Calu3 (cell line): ENCODE data around the gene MAGI3. TPM values are rescaled to one million over a fixed set of nuclear protein-coding genes. Genes with fewer than 3 reads are reported as not detected.

Source experiments
- BruUV-seq: library from RNA; stranded (reverse); fragments of 400-500 nt; replicated peaks from 2 replicates; lab custom pipeline; 2021; lab: Mats Ljungman, UMichigan
- CTCF ChIA-PET: fragments of 300-600 bp; sonication (Branson Sonifier 250); formaldehyde crosslinking; loops from one replicate; lab custom pipeline; 2022; ENCODE audit warnings: antibody characterized with exemption; lab: Charles Lee
- DNase-seq: peaks from one replicate; pipeline ENCODE4 v3.0.0; 2022
- H3K27ac Mint-ChIP-seq: one replicate; pipeline ENCODE4 v1.8.0; 2022; ENCODE audit warnings: mixed read lengths; ENCODE audit not compliant: unreplicated experiment
- H3K27me3 Mint-ChIP-seq: one replicate; pipeline ENCODE4 v1.8.0; 2022; ENCODE audit warnings: mixed read lengths; ENCODE audit not compliant: unreplicated experiment
- H3K36me3 Mint-ChIP-seq: one replicate; pipeline ENCODE4 v1.8.0; 2022; ENCODE audit warnings: mild to moderate bottlenecking, moderate library complexity, mixed read lengths; ENCODE audit not compliant: insufficient read depth, unreplicated experiment
- H3K4me1 Mint-ChIP-seq: one replicate; pipeline ENCODE4 v1.8.0; 2022; ENCODE audit warnings: mild to moderate bottlenecking, low read depth, mixed read lengths; ENCODE audit not compliant: unreplicated experiment
- H3K4me3 Mint-ChIP-seq: one replicate; pipeline ENCODE4 v1.8.0; 2022; ENCODE audit warnings: mild to moderate bottlenecking, low read depth, moderate library complexity, mixed read lengths; ENCODE audit not compliant: unreplicated experiment
- H3K9me3 Mint-ChIP-seq: one replicate; pipeline ENCODE4 v1.8.0; 2022; ENCODE audit warnings: low read depth, mixed read lengths; ENCODE audit not compliant: unreplicated experiment
- CTCF ChIP-seq: fragments of 200-600 bp; IDR thresholded peaks from one replicate; pipeline ENCODE4 v1.8.0; 2022; ENCODE audit warnings: antibody characterized with exemption; ENCODE audit not compliant: unreplicated experiment
- intact Hi-C: fragments of 100-400 bp; cut with micrococcal nuclease; formaldehyde crosslinking; loops from one replicate; pipeline ENCODE4 v1.10.0; 2022; ENCODE audit not compliant: unreplicated experiment
- total RNA-seq: library from RNA; stranded (reverse); gene quantifications from 2 replicates; pipeline ENCODE4 v1.2.3, GENCODE V29; 2022

The MAGI3 gene
- total RNA-seq, 1 experiment from 2014 or later, result 14.2 TPM

GRCh38 chr1:113375878-113376277, 14.4 kb upstream of the MAGI3 start:
- no peak overlapping the region for H3K4me3 Mint-ChIP-seq
- BruUV-seq, result no TSS peak
- CTCF ChIA-PET, result no interaction called here
- no peak overlapping the region for H3K27ac Mint-ChIP-seq
- intact Hi-C loops, result no loop called here
- no peak for DNase-seq
- H3K4me1 Mint-ChIP-seq, result no peaks in the 10 kb centered on the region
- H3K9me3 Mint-ChIP-seq, result no peaks in the 10 kb centered on the region
- no peak for TF ChIP-seq CTCF
- no peaks in the 10 kb centered on the region for H3K36me3 Mint-ChIP-seq
- no peaks in the 10 kb centered on the region for H3K27me3 Mint-ChIP-seq

- H3K27me3 Mint-ChIP-seq, result no peaks in the 10 kb centered on the region
- no peak for TF ChIP-seq CTCF
- CTCF ChIA-PET, result no interaction called here
- no peaks in the 10 kb centered on the region for H3K4me1 Mint-ChIP-seq
- no peak for DNase-seq
- no peak overlapping the region for H3K27ac Mint-ChIP-seq
- no peaks in the 10 kb centered on the region for H3K36me3 Mint-ChIP-seq
- no peaks in the 10 kb centered on the region for H3K9me3 Mint-ChIP-seq
- intact Hi-C loops, result no loop called here
- H3K4me3 Mint-ChIP-seq, result no peak overlapping the region
- BruUV-seq, result no TSS peak
Observed at GRCh38 chr1:113380075-113380474, 10.2 kb upstream of the MAGI3 start.

GRCh38 chr1:113388017-113388620, 2.2 kb upstream of the MAGI3 start:
- H3K27ac Mint-ChIP-seq, result peak overlapping the region; percentile 93
- H3K4me1 Mint-ChIP-seq, result peaks cover 17% of the 10 kb centered on the region

GRCh38 chr1:113388621-113389358, 1.5 kb upstream of the MAGI3 start:
- peak; percentile 50 for DNase-seq
- TF ChIP-seq CTCF, result no peak
- Mint-ChIP-seq H3K36me3 (peaks cover 41% of the 10 kb centered on the region), H3K4me1 (peaks cover 17% of the 10 kb centered on the region), H3K27ac (peak overlapping the region; percentile 93), H3K4me3 (peak overlapping the region; percentile 88), H3K9me3 (no peaks in the 10 kb centered on the region), H3K27me3 (no peaks in the 10 kb centered on the region)
- intact Hi-C loops, result loop anchor here (1.0 to 2.0 kb wide), 3 partner anchors 68 to 248 kb away; no protein-coding TSS in a partner anchor
- no TSS peak for BruUV-seq
- CTCF ChIA-PET, result interaction anchor here (0.5 to 2.2 kb wide), 6 partner anchors 65 to 248 kb away, joined by 3 to 6 read pairs (median 4); no protein-coding TSS in a partner anchor

More at GRCh38 chr1:113388017-113388620, 2.2 kb upstream of the MAGI3 start:
- no peak for DNase-seq
- intact Hi-C loops, result loop anchor here (1.0 to 2.0 kb wide), 3 partner anchors 67 to 247 kb away; no protein-coding TSS in a partner anchor
- Mint-ChIP-seq H3K27me3 (no peaks in the 10 kb centered on the region), H3K4me3 (peak overlapping the region; percentile 88), H3K9me3 (no peaks in the 10 kb centered on the region), H3K36me3 (peaks cover 41% of the 10 kb centered on the region)
- CTCF ChIA-PET, result interaction anchor here (0.5 to 2.2 kb wide), 4 partner anchors 169 to 247 kb away, joined by 3 to 5 read pairs (median 4); no protein-coding TSS in a partner anchor
- TF ChIP-seq CTCF, result no peak
- no TSS peak for BruUV-seq
